Hematopoietic multipotent progenitor cell treated with erythropoietin and hydrocortisone succinate and interleukin-3 and kit ligand, for 8 days (in vitro differentiated cells): ENCODE results near the gene NKIRAS2.
"Not testable (repeated sequence)": the region's sequence is repeated elsewhere in the genome, so short reads cannot be mapped to it uniquely, and the experiment has no call there.

Source experiments
- DNase-seq: peaks from one replicate; pipeline ENCODE4 v3.0.0-alpha.2; 2015

The NKIRAS2 gene

DNA sequence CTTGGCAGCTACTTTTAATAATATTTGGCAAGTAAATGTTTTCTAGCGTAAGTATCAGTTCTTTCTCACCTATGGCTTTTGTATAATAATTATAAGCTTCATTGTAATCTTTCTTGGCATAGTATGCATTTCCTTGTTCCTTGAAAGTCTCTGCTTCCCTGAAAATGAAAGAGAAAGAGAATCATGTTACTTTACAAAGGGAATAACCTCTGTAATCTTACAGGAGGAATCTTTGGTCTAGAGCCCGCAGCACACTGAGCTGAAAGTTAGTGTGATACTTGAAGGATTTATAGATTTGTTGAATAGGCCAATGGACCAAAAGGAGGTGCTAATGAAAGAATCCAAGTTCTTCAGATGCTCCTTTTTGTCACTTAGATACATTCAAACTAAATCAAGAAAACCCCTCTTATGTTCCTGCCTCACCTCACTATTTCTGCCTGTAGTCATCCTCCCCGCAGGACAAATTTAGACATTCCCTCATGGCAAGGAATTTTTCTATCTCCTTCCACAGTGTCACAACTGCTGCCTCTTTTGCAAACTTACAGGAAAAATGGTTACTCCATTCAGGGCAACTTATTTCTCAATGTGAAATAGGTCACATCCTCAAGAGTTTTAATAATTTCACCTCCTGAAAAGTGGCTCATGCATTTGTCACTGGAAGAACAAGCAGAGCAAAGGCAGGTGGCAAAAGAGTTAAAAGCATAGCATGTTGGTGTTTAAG lies 19.3 kb upstream of the NKIRAS2 start:
- DNase-seq, result no peak

DNA sequence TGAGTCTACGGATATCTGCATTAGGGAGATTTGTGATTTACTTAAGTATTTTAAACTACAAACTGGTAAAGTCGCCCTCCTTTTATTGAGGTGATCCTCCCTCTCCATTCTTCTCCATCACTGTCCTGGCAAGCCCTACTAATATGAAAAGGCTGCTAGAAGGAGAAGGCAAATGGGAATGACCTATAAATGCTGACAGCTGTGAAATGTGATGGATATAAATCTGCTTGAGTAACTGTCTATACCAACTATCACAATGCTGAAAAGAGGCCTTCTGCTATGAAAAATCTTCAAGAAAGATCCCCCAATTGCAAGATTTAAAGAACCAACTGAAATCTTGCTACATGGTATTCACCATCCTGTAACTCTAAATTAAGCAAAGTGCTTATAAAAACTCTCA lies 18.2 kb upstream of the NKIRAS2 start:
- no peak for DNase-seq

DNA sequence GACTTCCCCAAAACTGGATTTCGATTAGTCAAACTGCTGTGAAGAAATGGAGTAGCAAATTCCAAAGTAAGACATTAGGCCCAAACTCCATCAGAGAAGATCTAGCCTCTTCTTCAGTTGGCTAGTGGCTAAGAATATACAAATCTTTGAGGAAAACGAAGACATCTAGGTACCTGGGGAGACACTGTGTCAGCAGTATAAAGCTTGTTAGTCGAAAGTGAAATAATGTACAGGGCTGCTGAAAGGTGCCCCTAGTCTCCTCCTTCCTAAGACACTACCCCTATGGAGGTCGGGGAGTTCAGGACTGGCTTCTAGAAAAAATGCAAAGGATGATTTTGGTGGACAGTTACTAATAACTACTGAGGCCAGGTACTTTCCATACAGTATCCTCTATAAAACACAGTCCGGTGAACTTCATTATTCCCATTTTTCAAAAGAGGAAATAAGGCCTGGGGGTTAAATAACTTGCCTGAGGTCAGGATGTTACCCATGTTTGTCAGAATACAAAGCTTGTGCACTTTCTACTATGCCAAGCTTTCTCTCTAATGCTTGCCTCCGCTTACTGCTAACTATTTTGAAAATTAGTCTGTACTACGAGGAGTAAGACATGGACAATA lies 17.6 kb upstream of the NKIRAS2 start:
- DNase-seq, result no peak

DNA sequence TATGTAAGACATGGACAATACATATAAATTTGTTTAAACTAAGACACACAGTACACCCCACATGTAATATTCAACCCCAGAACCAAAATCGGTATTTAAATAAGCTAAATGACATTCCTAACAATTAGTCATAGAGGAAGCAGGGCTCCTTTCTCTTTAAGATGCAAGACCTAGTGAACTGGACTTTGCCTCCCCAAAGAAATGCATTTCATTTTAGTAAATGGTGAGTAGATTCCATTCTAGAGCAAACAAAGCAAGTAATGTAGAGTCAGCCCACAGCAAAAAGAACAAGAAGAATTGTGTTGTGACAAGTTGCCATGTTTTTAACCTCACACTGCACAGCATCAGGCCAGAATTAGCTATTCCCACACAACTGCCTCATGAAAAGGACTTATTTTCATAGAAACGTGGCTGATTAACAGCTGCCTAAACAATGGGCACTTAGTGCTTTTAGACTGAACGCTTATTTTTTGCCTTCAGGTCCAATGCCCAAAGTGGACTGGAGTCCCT lies 17.0 kb upstream of the NKIRAS2 start:
- DNase-seq, result no peak

DNA sequence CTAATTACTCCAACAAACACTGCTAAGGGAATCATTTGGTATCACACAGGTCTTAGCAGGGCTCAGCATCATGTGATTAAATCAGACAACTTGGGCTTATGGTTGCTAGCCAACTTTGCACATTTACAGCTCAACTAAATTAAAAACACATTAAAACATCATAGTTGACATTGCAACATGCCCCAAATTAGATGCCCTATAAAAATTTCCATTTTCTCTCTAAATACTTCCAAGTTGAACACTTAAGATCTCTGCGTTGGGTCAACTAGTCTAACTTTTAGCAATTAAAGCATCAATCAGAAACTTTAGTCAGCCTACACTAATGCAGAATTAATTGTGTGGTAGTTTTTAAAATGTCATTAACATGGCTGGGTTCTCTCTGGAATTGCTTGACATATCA lies 14.7 kb upstream of the NKIRAS2 start:
- no peak for DNase-seq

DNA sequence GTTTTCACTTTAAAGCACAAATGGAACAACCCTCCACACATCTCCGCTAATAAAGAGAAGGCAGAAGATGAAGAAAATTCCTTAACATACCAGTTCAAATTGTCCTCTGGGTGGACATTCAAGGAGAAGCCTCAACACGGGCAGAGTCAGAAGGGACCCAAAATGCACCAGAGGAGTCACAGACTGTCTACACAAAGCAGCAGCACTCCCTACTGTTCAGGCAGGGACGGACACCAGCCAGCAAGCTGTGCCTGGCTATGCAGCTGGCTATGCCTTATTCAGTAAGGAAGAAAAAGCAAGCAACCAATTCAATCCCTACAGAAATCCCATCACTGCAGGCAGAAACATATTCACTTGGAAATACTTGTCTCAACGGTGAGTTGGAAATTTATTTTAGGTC lies 10.7 kb upstream of the NKIRAS2 start:
- DNase-seq, result no peak

DNA sequence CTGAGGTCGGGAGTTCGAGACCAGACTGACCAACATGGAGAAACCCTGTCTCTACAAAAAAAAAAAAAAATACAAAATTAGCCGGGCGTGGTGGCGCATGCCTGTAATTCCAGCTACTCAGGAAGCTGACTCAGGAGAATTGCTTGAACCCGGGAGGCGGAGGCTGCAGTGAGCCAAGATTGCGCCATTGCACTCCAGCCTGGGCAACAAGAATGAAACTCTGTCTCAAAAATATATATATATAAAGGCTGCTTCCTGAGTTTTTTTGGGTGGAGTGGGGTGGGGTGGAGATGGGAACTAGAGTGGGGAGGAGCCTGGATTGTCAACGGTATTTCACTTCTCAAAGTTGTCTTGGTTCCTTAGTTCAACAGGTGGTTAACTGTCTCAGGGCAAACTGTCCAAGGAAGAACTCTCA lies 9.6 kb upstream of the NKIRAS2 start:
- DNase-seq, result not testable (repeated sequence)

DNA sequence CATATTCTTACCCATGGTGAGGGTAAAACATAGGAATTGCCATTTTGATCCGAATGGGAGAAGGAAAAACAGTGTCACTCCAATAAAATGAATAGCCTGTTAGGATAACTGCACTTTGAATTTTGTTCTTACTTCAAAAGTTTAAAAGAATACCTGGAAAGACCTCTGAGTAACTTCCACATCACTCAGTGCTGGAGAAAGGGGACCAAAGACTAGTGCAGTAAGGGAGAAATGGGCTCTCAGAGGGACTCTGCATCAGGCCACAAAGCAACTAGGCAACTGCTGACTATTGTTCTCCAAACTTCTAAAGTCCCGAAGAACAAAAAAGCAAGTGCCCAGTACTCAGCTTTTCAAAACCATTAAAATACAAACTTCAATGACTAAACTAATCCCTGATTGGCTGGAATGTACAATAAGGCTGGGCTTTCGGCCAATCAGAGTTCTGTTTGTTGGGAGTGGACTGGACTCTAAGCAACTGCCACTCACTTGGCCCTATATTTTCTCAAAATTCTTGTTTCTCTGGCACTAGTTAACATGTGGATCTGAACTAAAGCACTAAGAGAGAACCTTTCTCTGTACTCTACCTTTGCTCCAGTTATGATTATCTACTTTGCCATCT lies 8.9 kb upstream of the NKIRAS2 start:
- peak; percentile 71 for DNase-seq

DNA sequence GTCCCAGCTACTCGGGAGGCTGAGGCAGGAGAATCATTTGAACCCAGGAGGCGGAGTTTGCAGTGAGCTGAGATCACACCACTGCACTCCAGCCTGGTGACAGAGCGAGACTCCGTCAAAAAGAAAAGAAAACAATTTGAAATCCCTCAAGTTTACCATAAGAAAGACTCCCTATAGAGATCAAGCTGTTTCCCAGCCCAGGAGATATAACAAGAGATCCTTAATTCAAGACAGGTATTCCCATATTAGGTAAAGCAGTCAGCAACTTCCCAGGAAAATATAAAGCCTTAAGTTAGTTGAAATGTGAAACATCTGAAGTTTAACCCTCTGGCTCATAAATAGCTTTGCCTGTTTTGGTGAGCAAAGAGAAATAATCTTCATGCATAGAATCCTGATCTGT lies 7.5 kb upstream of the NKIRAS2 start:
- not testable (repeated sequence) for DNase-seq

DNA sequence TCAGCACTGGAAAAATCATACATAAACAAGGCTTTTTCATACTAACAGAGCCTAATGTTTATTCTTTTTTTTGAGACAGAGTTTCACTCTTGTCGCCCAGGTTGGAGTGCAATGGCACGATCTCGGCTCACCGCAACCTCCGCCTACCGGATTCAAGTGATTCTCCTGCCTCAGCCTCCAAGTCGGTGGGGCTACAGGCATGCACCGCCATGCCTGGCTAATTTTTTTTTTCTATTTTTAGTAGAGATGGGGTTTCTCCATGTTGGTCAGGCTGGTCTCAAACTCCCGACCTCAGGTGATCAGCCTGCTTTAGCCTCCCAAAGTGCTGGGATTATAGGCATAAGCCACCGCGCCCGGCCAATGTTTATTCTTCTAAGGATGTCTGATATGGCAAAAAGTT lies 6.2 kb upstream of the NKIRAS2 start:
- DNase-seq, result not testable (repeated sequence)

DNA sequence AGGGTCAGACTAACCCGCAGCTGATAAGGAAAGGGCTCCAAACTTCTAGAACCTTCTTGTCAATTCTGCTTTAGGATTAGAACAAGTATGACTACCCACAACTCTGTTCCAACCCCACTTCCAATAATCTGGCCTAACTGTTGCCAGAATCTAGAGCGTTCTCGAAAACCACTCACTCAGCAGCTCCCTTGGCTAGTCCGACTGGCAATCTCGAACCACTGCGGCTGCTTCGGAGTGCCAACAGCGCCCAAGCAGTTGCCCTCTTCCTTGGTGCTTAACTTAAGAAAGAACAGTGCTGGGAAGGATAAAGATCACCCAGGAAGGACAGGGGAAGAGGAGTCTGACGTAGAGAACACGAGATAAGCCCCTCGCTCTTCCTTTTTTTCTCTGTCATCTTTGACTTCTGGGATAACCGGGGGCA lies 3.5 kb upstream of the NKIRAS2 start:
- DNase-seq, result peak; percentile 49

DNA sequence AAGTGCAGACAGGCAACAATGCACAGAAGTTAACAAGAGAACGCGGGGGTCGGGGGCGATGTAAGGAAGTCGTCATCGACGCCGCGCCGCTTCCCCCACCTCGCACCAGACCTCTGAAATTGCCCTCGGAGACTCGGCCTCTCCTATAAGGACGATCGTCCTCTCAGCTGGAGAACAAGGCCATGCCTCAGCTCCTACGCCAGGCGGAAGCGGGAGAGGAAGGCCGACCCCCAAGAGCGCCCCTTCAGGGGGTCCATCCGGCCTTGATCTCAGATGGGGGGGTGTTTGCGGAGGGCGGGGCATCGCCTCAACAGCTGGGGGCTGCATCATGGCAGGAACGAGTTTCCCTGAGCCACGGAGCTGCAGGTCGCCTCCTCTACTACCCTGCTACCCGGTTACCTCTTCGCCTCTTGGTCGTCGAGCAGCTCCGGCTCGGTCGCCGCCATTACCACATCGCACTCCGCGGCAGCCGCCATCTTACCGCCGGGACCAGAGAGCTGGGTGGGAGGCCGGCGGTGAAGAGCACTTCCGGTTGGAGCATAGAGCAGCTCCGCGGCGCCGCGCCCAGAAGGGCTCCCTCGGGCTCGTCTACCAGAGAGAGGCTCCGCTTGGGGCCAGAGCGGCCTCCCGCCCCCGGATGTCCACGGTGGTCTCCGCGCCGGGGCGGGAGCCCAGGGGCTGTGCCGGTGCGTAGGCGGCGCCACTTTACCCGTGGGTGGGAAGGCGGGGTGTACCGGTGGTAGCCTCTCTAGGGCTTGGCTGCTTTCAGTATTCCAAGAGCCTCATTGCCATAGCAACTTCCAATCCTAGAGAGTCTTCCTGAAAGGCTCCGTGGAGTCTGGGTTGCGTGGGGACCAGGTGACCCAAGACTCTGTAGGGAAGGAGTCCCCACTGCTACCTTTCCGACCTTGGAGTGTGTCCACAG lies 2.7 kb upstream of the NKIRAS2 start, which contains the start of gene DNAJC7:
Gene DNAJC7, minus strand, starts transcription at position 499 of the 925 bp plus-strand sequence. Its CDS starts 23 bp downstream, at position 476.
- DNase-seq, result peak; percentile 91

DNA sequence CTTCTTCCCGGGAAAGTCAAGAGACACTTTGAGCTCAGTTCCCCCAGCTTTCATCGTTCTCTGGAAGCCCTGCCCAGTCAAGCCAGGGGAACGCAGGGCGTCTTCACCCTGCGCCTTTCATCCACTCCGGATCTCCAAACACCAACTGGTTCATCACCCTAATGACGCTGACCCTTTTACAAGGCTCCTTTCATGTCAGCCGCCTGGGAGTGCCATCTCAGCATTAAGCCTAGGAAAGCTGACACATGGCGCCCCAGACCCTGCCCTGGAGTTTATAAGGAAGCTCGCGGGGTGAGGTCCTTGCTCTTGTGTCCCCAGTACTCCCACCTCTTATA lies 2.1 kb upstream of the NKIRAS2 start:
- peak; percentile 67 for DNase-seq

DNA sequence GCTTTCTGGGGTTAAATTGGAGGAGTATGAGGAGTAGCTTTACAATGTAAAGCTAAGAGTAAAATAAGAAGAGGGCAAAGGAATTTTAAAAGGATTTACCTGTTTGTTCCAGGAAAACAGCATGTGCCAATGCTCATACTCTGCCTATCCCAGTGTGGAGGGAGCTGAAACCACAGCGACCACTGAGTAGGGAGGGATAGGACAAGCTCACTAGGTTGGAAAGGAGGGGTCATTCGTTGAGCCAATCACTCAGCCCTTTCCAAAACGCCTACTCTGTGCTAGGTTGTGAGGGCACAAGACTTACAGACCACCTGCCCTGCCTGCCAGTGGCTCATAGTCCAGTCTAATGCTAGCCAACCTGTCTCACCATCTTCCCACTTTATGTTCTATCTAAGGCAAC lies 1.6 kb upstream of the NKIRAS2 start:
- DNase-seq, result peak; percentile 72

DNA sequence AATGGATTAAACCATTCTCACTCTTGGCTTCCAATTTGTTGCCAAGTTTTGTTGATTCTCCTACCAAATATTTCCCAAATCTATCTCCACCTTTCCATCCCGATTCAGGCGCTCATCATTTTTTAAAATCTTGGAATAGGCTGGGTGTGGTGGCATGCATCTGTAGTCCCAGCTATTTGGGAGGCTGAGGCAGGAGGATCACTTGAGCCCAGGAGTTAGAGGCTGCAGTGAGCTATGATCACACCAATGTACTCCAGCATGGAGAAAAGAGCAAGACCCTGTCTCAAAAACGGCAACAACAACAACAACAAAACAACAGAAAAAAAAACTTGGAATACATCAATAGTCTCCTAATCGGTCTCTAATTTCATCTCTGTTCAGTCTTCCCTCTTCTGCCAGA lies 902 bp upstream of the NKIRAS2 start:
- DNase-seq, result no peak

DNA sequence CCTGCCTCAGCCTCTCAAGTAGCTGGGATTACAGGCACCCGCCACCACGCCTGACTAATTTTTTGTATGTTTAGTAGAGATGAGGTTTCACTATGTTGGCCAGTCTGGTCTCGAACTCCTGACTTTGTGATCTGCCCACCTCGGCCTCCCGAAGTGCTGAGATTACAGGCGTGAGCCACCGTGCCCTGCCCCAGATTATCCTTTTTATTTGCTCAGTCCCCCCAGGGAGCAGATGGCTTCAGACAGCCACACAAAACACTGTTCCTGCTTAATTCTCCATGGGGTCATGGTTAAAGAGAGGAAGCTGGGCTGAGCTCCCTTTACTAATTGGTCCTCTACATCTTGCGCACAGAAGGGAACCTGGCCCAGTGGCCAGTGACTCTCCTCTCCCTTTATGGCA lies 955 bp downstream of the NKIRAS2 start:
- not testable (repeated sequence) for DNase-seq

DNA sequence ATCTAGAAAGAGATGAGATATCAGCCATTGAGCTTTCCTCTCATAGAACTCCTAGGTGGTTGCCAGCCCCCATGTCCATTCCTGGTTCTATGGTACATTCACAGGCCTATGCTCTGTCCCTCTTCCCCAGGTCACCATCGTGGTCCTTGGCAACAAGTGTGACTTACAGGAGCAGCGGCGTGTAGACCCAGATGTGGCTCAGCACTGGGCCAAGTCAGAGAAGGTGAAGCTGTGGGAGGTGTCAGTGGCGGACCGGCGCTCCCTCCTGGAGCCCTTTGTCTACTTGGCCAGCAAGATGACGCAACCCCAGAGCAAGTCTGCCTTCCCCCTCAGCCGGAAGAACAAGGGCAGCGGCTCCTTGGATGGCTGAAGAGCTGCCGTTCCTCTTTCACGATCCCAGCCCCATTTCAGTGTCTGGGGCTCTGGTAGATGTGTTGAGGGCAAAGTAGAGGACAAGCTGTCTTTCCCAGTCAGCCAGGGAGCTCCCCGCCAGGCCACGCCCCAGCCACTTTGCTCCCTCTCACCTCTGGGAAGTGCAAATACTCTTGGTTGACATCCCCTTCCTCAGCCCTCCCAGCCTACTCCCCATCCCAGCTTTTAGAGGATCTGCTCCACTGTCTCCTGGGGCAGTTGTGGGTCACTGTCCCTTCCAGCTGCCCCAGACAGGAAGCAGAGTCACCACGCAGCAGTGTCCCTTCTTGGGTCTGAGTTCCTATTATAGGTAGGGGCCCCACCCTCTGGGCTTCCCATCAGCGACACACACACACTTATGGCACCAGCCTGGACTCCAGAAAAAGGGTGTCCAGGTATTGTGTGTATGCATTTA lies 3.8 kb downstream of the NKIRAS2 start:
- DNase-seq, result no peak

DNA sequence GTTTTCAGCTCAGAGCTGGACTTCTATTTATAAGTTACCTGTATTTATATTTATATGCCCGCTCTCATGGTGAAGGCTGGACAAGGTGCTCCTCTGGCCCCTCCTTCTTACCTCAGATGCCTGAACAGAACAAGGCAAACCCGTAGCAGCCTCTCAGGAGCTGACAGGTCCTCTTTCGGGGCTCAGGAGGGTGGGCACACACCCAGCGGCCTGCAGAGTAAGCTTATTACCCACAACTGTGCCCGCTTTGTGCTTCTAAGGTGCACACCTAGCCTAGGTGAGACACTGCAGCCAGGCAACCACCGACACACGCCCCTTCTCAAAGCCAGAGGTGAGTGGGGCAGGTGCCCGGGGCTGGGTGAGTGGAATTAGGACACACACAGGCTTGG lies 5.3 kb downstream of the NKIRAS2 start:
- no peak for DNase-seq

DNA sequence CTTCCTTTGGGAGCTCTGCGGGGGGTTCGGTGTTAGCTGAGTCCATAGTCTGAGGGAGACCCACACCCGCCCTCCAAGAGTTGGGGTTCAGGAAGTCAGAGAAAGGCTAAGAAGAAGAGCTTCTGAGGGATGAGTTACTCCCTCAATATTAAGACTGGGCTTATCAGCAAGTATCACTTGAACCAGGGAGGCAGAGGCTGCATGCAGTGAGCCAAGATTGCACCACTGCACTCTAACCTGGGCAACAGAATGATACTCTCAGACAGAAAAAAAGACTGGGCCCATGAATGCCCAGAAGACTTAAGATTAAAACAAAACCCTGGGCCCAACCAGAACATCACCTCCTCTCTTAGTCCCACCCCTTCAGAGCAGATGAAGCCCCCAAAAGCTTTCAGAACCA lies 6.0 kb downstream of the NKIRAS2 start:
- DNase-seq, result peak; percentile 65

DNA sequence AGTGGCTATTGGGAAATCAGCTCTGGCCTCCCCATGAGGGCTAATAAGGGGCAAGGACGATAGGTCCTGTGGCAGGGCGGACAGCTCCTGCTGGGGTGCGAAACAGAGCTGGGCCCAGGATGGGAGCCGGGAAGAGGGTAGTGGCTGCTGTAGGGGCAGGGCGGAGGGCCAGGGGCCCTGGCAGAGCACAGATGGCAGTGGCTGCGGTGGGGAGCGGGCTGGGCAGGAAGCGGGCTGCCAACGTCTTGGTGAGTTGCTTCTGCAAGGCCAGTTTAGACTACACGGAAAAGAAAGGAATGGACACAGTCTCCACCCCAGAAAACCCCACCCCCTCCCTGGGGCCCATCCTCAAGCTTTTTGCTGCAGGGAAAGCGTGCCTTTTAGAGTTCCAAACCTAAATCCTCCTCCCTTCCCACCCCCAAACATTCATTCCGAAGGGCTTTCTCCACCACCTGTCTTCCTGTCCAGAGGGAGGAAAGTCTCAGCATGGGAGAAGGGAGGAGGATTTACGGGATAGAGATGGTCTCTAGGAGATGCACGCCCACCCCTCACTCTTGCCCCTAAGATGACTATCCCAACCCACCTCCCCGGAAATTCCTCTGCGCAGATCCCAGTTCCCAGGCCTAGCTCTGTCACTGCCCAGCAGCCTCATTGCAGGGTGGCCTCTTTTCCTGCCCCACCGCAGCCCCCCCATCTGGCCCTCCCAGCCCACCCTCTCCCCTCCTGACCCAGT lies 7.1 kb downstream of the NKIRAS2 start:
- no peak for DNase-seq

DNA sequence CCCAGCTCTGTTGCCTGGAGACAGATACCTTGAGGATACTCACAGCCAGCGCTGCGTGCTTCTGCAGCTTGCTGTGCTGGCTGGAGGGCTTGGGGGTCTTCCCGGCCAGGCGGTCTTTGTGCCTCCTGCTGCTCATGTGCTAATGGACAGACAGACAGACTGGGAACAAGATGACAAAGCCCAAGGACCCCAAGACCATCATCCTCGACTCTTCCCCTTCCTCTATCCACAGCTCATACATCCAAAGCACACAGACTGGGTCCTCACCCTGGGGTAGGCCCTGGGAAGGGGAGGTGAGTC lies 7.7 kb downstream of the NKIRAS2 start:
- DNase-seq, result no peak
